AG09309 (cell line): Measurements from ENCODE around the gene COL18A1.
"Not testable (repeated sequence)": the region's sequence is repeated elsewhere in the genome, so short reads cannot be mapped to it uniquely, and the experiment has no call there.

Experiments used
- DNase-seq: peaks from one replicate; pipeline ENCODE4 v3.0.0-alpha.2; 2010; ENCODE audit warnings: low read depth
- H3K4me3 ChIP-seq: 2 replicates; pipeline ENCODE4 v1.5.1; 2011; ENCODE audit warnings: mild to moderate bottlenecking, low read depth, low read length, moderate library complexity; ENCODE audit not compliant: control insufficient read depth
- TF ChIP-seq, protein P1 (sequence below): IDR thresholded peaks from 2 replicates; pipeline ENCODE4 v1.5.1; 2011; ENCODE audit warnings: mild to moderate bottlenecking, low read depth, low read length, inconsistent platforms; ENCODE audit not compliant: insufficient read depth, control insufficient read depth; ENCODE audit errors: missing control alignments

The COL18A1 gene

DNA sequence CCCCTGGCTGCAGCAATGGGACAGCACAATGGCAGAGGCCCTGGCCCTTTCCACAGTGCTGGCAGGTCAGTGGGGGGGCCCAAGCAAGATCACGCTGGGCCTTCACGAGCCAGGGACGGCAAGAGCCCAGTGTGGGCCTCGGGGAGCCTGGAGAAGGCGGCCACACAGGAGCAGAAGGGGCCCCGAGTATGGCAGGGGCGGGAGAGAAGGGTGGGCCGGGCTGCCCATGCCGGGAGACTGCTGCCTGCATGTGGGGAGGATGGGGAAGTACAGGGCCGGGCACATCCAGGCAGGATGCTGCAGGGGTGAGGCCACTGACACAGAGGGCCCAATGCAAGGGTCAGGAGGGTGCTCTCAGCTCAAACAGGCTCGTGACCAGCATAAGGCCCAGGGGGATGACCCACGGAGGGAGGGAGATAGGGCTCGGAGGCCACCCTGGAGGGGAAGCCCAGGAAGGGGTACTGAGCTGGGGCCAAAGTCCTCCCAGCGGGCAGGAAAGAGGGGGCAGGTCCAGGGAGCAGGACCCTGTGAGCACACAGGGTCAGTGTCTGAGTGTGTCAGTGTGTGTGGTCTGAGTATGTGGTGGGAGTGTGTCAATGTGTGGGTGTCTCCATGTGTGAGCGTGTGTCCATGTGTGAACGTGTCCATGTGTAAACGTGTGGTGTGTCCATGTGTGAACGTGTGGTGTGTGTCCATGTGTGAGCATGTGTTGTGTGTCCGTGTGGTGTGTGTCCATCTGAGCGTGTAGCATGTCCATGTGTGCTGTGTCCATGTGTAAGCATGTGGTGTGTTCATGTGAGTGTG is 124.2 kb downstream of the COL18A1 start:
- TF ChIP-seq, protein P1, sequence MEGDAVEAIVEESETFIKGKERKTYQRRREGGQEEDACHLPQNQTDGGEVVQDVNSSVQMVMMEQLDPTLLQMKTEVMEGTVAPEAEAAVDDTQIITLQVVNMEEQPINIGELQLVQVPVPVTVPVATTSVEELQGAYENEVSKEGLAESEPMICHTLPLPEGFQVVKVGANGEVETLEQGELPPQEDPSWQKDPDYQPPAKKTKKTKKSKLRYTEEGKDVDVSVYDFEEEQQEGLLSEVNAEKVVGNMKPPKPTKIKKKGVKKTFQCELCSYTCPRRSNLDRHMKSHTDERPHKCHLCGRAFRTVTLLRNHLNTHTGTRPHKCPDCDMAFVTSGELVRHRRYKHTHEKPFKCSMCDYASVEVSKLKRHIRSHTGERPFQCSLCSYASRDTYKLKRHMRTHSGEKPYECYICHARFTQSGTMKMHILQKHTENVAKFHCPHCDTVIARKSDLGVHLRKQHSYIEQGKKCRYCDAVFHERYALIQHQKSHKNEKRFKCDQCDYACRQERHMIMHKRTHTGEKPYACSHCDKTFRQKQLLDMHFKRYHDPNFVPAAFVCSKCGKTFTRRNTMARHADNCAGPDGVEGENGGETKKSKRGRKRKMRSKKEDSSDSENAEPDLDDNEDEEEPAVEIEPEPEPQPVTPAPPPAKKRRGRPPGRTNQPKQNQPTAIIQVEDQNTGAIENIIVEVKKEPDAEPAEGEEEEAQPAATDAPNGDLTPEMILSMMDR = no peak
- H3K4me3 ChIP-seq = no peak overlapping the region
- DNase-seq = no peak

DNA sequence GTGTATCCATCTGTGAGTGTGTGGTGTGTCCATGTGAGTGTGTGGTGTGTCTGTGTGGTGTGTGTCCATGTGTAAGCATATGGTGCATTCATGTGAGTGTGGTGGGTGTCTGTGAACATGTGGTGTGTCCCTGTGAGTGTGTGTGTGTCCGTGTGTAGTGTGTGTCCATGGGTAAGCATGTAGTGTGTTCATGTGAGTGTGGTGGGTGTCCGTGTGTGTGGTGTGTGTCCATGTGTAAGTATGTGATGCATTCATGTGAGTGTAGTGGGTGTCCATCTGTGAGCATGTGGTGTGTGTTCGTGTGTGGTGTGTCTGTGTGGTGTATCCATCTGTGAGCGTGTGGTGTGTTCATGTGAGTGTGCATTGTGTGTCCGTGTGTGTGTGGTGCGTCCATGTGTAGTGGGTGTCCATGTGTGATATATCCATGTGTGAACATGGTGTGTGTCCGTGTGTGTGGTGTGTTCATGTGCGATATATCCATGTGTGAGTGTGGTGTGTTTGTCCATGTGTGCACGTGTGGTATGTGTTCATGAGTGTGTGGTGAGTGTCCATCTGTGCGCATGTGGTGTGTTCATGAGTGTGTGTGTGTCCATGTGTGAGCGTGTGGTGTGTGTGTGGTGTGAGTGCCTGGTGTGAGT is 124.9 kb downstream of the COL18A1 start:
- DNase-seq = no peak
- H3K4me3 ChIP-seq = no peak overlapping the region
- TF ChIP-seq, protein P1 = no peak

DNA sequence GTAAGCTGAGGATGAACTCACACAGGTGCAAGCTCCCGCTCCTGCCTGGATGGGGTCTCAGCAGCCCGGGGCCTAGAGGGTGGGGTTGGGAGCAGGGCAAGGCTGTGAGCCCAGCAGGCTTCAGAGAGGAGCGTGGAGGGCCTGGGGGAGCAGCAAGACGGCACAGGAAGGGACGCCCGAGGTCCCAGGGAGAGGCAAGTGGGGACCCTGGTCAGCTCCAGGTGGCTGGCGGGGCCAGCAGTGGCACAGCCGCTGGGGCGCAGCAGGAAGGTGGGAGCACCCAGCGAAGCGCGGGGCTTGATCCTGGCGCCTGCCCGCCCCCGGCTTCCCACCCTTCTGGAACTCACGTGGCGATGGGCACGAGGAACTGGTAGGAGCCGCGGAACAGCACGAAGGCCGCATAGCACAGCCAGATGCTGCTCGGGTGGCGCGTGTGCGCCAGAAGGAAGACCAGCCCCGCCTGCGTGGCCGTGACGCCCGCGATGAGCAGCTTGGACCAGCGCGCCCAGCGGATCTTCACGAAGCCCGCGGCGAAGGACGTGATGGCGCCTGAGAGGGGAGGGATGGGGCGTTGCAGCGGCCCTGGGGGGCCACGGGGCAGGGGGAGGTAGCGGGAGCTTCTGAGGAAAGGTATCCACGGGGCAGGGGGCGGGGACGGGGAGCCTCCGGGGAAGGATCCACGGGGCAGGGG is 125.6 kb downstream of the COL18A1 start:
- H3K4me3 ChIP-seq = no peak overlapping the region
- no peak for DNase-seq
- TF ChIP-seq, protein P1 = no peak

DNA sequence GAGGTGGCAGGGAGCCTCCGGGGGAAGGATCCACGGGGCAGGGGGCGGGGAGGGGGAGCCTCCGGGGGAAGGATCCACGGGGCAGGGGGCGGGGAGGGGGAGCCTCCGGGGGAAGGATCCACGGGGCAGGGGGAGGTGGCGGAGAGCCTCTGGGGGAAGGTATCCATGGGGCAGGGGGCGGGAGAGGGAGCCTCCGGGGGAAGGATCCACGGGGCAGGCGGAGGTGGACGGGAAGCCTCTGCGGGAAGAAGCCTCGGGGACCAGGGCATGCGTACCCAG is 126.1 kb downstream of the COL18A1 start:
- DNase-seq, H3K4me3 ChIP-seq: not testable (repeated sequence)

DNA sequence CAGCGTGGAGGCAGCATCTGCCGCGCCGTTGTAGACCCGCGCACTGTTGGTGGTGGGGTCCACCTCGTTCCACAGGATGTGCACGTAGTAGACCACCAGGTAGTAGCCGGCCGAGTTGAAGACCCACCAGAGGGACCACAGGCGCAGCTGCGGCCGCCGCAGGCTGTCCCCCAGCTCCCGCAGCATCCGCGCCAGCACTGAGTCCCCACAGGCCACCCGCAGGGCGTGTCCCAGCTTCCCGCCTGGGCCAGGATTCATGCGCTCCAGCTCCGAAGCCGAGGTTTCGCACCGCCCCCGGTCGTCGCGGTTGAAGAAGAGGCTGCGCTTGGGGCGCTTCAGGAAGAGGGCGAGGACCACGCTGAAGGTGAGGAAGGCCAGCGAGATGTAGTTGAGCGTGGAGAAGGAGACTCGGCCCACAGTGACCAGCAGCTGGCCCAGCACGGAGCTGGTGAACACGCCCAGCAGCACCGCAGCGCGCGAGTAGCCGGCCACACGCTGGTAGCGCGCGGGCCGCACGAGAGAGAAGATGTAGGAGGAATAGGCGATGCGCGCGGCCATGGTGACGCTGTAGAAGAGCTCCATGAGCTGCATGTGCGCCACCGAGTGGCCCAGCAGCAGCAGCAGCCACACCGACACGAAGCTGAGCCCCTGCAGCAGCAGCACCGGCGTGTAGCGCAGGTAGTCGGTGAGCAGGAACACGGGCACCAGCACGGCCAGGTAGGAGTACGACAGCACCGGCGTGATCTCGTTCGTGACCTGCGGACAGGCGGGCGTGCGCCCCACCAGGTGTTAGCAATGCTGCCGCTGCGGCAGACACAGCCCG is 126.6 kb downstream of the COL18A1 start:
- TF ChIP-seq, protein P1 = no peak

DNA sequence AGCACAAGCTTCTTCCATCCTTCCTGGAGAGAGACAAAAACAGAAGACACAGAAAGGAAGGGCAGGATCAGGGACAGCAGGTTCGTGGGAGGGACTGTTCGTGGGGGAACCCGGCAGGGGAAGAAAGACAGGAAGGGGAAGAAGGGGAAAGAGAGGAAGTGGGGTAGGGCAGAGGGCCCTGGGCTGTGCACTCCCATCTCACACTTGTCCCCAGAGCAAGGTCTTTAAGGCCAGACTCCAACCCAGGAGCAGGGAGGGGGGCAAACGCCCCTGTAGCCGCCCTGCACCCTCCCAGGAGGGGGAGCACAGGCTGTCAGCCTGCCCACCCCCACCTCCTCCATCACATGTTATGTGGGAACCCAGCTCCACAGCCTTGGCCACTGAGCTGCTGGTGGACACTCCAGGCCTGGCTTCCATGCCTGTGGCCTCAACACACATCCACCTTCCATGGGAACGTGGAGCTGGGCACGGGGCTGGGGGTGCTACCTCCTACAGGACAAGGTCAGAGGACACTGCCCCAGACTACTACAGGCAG is 127.9 kb downstream of the COL18A1 start:
- TF ChIP-seq, protein P1 = no peak
- H3K4me3 ChIP-seq = no peak overlapping the region
- no peak for DNase-seq

More for the DNA sequence above, 126.6 kb downstream of the COL18A1 start:
- no peak for DNase-seq
- H3K4me3 ChIP-seq = no peak overlapping the region
